Fibroblast of lung (primary cell): ENCODE results near the gene SDC4.

ENCODE experiments used
- EZH2 ChIP-seq: IDR thresholded peaks from 2 replicates; pipeline ENCODE4 v1.5.1; 2012; ENCODE audit warnings: low read length, control low read depth, mild to moderate bottlenecking; ENCODE audit errors: missing control alignments
- TF ChIP-seq, protein P1 (sequence below), 2 donors: IDR thresholded peaks in 1 of 2; conservative IDR thresholded peaks in 1 of 2; 1 replicate in 1 of 2; 2 replicates in 1 of 2; pipeline ENCODE4 v1.5.1; 2011 to 2012; ENCODE audit warnings: low read length in 2 of 2, control low read depth in 1 of 2, inconsistent platforms in 1 of 2, low read depth in 1 of 2, mild to moderate bottlenecking in 1 of 2

DNA sequence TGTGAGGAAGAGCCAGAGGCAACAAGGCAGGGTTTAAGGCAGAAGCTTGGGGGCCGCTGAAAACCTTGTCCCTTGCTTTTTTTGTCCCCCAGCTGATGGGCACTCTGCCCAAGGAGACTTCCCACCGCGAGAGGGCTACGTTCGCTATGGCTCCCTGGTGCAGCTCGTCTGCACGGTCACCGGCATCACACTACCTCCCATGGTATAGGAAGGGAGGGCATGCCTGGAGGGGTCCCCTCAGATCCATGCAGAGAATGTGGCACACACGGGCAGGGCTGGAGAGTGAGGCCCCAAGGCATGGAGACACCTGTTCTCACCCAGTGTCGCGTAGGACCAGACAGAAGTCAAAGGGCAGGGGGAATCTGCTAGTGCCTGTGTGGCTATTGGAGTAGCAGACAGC, 34.3 kb downstream of the SDC4 start:
- TF ChIP-seq, protein P1, sequence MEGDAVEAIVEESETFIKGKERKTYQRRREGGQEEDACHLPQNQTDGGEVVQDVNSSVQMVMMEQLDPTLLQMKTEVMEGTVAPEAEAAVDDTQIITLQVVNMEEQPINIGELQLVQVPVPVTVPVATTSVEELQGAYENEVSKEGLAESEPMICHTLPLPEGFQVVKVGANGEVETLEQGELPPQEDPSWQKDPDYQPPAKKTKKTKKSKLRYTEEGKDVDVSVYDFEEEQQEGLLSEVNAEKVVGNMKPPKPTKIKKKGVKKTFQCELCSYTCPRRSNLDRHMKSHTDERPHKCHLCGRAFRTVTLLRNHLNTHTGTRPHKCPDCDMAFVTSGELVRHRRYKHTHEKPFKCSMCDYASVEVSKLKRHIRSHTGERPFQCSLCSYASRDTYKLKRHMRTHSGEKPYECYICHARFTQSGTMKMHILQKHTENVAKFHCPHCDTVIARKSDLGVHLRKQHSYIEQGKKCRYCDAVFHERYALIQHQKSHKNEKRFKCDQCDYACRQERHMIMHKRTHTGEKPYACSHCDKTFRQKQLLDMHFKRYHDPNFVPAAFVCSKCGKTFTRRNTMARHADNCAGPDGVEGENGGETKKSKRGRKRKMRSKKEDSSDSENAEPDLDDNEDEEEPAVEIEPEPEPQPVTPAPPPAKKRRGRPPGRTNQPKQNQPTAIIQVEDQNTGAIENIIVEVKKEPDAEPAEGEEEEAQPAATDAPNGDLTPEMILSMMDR (conservative IDR thresholded peaks at IDR 0.05 in 1 of 2, IDR thresholded peaks at IDR 0.05 in 1 of 2; ENCODE audit: low read depth in 1 of 2, low read length in 2 of 2) = no peak
- TF ChIP-seq EZH2 = no peak
